GM19372 (cell line): ENCODE results near the gene ZCCHC7.
"Not testable (repeated sequence)": the region's sequence is repeated elsewhere in the genome, so short reads cannot be mapped to it uniquely, and the experiment has no call there.

Source experiments
- ATAC-seq: cut with Tn5 transposase; IDR thresholded peaks from one replicate; pipeline ENCODE4 v1.9.1; 2021; ENCODE audit warnings: mild to moderate bottlenecking, low read depth, moderate library complexity; ENCODE audit not compliant: unreplicated experiment

ZCCHC7 gene

GRCh38 chr9:37203456-37203855 is 83.1 kb downstream of the ZCCHC7 start:
- not testable (repeated sequence) for ATAC-seq

- no peak for ATAC-seq
These were observed 85.8 kb downstream of the ZCCHC7 start for GRCh38 chr9:37206121-37206620.

DNA sequence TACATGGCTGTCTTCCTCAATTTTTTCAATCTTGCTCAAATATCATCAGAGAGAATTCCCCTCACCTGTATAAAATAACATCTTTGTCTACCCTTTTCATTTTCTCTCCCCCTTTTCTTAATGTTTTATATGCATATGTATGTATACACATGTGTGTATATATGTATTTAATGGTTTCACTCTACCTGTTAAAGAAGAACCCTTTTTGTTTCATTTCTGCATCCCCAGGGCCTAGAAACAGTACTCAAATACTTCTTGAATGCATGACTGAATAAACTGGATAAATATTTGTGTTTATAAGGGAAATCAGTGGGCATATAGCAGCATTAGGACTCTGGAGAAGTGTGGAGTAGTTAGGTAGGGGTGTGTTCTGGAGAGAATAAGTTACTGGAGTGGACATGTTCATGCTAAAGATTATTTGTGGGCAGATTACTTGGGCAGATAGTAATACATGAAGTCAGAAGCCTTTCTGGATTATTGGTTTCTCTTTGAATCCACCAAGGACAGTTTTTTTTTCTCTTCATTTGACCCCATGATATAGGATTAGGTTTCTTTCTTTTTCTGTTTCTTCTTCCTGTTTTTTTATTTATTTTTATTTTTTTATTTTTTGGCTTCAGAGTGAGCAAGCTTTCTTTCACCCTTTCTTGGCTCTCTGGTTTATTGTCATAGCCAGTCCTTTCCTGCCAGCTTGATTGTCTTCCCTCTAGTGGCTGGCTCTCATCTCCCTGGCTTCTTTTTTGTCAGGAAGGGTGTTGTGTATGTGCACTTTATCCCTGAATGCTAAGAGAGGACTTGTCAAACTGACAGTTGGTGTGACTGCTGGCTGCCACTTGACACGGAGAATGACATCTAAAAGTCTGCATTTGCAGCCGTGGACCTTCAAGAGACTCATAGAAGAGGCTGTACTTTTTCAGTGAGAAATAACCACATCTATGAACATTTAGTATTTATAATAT is 89.3 kb downstream of the ZCCHC7 start:
- ATAC-seq = no peak

DNA sequence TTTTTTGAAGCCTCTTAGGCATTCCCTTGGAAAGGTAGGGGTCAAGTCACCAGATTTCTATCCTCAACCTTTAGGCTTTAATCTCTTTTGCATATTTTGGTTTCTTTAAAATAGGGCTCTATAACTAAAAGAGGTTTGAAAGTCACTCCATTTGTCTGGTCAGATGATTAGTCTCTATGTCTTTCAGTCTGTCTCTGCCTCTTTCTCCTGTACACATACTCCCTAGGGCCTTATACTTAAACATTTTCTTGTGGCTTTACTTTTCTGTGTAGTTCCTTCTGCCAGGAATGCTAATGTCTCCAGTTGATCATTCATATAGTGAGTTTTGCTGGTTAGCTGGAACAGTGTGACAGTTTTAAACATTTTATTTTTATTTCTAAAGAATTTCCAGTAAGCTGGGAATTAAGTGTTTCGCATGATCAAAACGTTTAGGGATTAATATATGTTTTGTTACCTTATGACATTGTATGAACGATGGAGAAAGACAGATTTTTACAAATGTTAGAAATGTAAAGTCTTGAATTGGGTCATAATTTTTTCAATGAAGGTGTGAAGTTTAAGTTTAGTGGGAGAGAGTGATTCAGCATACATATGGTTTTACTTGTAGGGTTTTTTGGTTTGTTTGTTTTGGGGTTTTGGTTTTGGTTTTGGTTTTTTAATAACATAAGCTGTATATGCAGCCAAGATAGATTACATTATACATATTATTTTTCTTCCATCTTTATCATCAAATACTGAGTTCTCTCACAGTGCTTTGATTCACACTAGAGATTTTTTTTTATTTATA is 90.6 kb downstream of the ZCCHC7 start:
- no peak for ATAC-seq

DNA sequence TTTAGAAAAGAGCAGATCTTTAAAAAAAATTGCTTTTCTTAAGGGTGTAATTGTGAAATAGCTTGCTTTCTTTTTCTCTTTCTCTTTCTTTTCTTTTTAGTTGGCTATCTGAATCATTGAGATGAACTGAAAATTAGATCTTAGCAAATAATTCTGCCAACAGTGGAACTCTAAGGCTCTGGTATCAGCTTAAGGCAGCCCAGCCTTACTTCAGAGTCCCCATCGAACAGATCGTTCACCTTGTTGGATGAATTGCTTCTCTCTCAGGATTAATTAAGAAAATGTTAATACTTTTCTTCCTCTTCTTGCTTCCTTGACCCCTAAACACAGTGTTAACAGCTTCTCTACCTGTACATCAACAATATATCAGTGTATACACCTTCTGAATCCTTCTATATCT is 92.1 kb downstream of the ZCCHC7 start:
- ATAC-seq = no peak

DNA sequence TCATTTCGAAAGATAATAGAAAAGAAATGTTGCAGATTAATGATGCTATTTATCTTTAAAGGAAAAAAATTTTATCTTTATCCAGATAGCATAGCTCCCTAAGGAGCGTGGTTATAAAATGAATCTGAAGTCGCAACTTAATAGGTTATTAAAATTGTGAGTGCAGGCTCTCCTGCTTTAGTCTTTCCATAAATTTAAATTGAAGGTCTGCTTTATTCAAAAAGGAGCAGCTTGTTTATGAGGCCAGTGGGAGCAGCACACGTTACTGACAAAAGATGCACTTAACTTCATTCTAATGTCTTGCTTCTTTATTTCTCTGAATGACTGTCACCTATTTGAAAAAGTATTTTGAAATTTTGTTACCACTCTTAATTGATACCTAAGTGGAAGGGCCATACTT is 95.0 kb downstream of the ZCCHC7 start:
- no peak for ATAC-seq

- no peak for ATAC-seq
These were observed 95.5 kb downstream of the ZCCHC7 start for GRCh38 chr9:37215830-37216229.

DNA sequence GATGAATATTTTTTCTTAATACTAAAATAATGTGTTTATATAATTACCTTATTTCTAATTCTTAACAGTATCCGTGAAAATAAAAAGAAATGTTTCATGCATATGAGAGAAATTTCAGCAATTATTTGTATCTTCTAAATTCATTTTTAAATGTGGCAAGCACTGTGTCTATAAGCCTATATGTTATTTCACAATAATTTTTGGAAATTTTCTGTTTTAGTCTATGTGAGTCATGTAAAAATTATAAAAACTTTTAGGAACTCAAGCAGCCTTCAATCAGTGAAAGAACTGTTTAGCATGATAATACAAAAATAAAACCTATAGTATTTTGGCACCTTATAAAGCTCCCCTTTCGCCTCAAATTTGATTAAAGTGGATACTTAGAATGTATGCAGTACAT is 96.8 kb downstream of the ZCCHC7 start:
- no peak for ATAC-seq

DNA sequence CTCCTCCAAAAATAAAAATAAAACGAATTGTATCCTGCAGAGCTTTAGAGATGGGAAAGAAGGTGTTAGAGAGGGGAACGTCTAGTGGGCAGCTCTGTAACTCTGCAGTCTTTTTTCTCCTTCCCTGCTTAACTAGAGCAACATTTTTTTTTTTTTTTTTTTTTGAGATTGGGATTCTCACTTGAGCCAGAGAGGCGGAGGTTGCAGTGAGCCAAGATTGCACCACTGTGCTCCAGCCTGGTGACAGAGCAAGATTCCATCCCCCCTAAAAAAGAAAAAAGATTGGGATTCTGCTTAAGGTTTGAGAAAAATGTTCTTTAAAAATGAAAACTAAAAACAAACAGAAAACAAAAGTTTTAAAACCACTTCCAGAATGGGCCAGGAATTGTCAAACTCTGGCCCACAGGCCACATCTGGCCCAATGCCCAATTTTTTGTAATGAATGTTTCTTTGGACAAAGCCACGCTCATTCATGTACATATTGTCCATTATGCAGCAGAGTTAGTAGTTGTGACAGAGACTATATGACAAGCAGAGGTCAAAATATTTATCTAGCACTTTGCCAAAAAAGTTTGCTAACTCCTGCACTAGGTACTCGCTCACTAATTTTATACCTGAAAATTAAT is 98.5 kb downstream of the ZCCHC7 start:
- no peak for ATAC-seq

DNA sequence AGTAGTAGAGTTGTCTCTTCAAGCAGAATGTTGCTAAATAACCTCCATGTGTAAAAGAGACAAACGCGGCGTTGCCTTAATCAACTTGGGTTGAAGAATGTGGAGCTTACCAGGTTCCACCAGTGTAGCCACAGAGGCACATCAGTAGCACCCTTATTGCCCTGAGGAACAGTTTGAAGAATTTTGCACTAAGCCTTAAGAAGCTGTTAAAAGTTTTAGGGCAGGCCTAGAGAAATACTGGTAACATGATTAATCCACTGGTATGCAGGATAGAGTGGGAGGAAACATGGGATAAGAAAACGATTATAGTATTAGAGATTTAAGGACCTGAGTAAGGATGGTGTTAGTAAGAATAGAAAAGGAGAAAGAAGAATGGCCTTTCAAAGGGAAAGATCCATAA is 100.6 kb downstream of the ZCCHC7 start:
- no peak for ATAC-seq

- no peak for ATAC-seq
These were observed 101.2 kb downstream of the ZCCHC7 start for GRCh38 chr9:37221489-37222106.

GRCh38 chr9:37229455-37229854 is 109.1 kb downstream of the ZCCHC7 start:
- no peak for ATAC-seq

GRCh38 chr9:37229882-37230482 is 109.6 kb downstream of the ZCCHC7 start:
- ATAC-seq = no peak

DNA sequence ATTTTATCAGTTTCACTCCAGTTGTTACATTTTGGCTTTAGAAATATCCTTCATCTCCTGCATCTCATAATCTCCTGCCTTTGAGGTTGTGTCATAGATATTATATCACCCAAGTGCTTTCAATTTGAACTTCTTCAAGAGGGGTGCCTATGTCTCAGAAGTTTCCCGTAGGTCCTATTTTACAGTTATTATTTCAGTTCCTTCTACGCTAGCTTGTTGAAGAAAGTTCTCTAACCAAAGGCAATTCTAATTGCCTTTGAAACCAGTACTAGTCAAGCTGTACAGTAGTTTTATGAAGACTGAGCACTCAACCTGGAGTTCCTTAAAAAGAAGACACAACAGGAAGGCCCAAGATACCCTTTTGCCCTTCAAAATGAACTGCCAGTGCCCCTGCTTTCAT is 116.4 kb downstream of the ZCCHC7 start:
- ATAC-seq = no peak

DNA sequence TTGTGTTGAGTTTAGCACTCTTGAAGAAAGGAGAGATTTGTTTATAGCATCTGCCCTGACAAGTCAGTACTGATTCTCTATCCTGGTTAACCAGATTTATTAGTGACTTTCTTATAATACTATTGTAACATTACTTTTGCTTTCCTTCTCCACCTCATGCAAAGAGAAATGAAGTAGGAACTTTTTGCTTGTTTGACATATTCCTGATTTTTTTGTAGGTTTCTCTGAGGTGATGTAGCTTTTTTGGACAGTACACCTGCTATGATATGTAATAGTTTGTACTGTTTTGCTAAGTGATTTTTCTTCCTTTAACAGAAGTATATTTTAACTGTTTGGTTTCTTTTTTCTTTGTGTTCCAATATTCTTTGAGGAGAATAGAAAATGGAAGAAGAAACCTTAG is 117.7 kb downstream of the ZCCHC7 start:
- no peak for ATAC-seq

GRCh38 chr9:37239224-37239859 is 119.0 kb downstream of the ZCCHC7 start:
- ATAC-seq = no peak

DNA sequence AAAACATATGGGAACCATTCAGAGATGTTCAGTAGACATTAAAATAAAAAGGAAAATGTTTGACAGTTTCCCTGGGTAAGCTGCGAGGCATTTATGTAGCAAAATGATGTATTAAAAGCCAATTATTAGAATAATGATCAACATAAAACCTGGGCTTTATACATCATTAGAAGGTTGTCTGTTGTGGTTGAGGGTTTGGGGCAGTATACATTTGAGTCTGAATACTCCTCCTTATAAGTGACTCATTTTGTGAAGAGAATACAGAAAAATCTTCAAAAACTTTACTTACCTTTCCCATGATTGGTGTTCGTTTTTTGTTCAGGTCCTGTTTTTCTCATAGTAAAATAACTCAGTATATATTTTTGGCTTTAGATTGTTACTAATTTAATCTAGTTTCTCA is 119.5 kb downstream of the ZCCHC7 start:
- ATAC-seq = no peak

GRCh38 chr9:37241340-37241739 is 121.0 kb downstream of the ZCCHC7 start:
- ATAC-seq = no peak

GRCh38 chr9:37242089-37242488 is 121.7 kb downstream of the ZCCHC7 start:
- ATAC-seq = no peak
